ENCODE measurements around the gene KRT12. TPM values are rescaled to one million over a fixed set of nuclear protein-coding genes. Genes with fewer than 3 reads are reported as not detected.

Gene KRT12
- total RNA-seq, 4 donors from 2014 or later: not detected

GRCh38 chr17:40828454-40829044 is 38.5 kb downstream of the KRT12 start:
- intact Hi-C loops (cut with DNase I; ENCODE audit: low total_unique reads): no loop called here

GRCh38 chr17:40827746-40828453 is 39.1 kb downstream of the KRT12 start:
- H3K4me3 ChIP-seq (ENCODE audit: low read depth, poor library complexity, severe bottlenecking): no peak overlapping the region
- WGBS, 2 donors: 58 to 70% methylated on average over 7 of the region's 7 CpGs
- no peak for DNase-seq (ENCODE audit: low spot score in 2 of 2)
- no peak for TF ChIP-seq CTCF (IDR thresholded peaks at IDR 0.05)
- TF ChIP-seq POLR2A (IDR thresholded peaks at IDR 0.05): no peak
- intact Hi-C loops (cut with DNase I; ENCODE audit: low total_unique reads): no loop called here

More at GRCh38 chr17:40828454-40829044, 38.5 kb downstream of the KRT12 start:
- no peak overlapping the region for H3K4me3 ChIP-seq (ENCODE audit: low read depth, poor library complexity, severe bottlenecking)
- TF ChIP-seq POLR2A (IDR thresholded peaks at IDR 0.05) (no peak), CTCF (IDR thresholded peaks at IDR 0.05) (no peak)
- no peak for DNase-seq (ENCODE audit: low spot score in 2 of 2)
- WGBS, 2 donors: 69% methylated on average over 4 of the region's 4 CpGs

GRCh38 chr17:40825599-40825998 is 41.4 kb downstream of the KRT12 start:
- no peak overlapping the region for H3K4me3 ChIP-seq (ENCODE audit: low read depth, poor library complexity, severe bottlenecking)
- no peak for DNase-seq (ENCODE audit: low spot score in 2 of 2)
- intact Hi-C loops (cut with DNase I; ENCODE audit: low total_unique reads): no loop called here
- 83 to 88% methylated on average over 2 of the region's 2 CpGs for WGBS, 2 donors
- TF ChIP-seq POLR2A (IDR thresholded peaks at IDR 0.05) (no peak), CTCF (IDR thresholded peaks at IDR 0.05) (no peak)

GRCh38 chr17:40824015-40824832 is 42.8 kb downstream of the KRT12 start:
- 69 to 83% methylated on average over 1 of the region's 1 CpG for WGBS, 2 donors
- DNase-seq (ENCODE audit: low spot score in 2 of 2): no peak
- TF ChIP-seq POLR2A (IDR thresholded peaks at IDR 0.05): no peak
- no peak for TF ChIP-seq CTCF (IDR thresholded peaks at IDR 0.05)
- intact Hi-C loops (cut with DNase I; ENCODE audit: low total_unique reads): no loop called here
- no peak overlapping the region for H3K4me3 ChIP-seq (ENCODE audit: low read depth, poor library complexity, severe bottlenecking)

GRCh38 chr17:40822132-40822812 is 44.8 kb downstream of the KRT12 start, which contains the start of gene KRT10:
Gene KRT10 (minus strand): TSS chr17:40822614. CDS start chr17:40822585, 29 bp downstream.
- peak within 1 kb of the TSS; percentile 23 for H3K4me3 ChIP-seq (ENCODE audit: low read depth, poor library complexity, severe bottlenecking)
- intact Hi-C loops (cut with DNase I; ENCODE audit: low total_unique reads): no loop called here
- WGBS, 2 donors: 83 to 87% methylated on average over 7 of the region's 7 CpGs
- TF ChIP-seq POLR2A (IDR thresholded peaks at IDR 0.05) (no peak), CTCF (IDR thresholded peaks at IDR 0.05) (no peak)
- no peak for DNase-seq (ENCODE audit: low spot score in 2 of 2)

All from lower leg skin (tissue), 4 donors.